ENCODE data around the gene GNLY.

DNA sequence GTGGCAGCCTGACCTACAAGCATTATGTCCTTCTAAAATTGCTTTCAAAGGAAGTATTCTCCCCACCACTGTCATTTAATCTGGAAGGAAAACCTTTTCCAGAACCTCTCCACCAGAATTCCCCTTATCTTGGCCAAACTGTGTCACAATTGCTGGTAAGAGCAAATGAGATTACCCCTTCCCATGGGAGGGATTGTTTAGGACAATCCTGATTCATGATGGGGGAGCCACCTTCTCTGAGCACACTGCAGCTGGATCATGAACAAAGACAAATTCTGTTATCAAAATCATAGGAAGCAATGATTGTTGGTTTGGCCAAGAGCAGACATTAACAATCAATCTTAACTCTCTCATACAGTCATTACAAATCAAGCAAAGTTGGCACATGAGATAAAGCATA lies 41.5 kb downstream of the GNLY start:
- TF ChIP-seq, protein P1, sequence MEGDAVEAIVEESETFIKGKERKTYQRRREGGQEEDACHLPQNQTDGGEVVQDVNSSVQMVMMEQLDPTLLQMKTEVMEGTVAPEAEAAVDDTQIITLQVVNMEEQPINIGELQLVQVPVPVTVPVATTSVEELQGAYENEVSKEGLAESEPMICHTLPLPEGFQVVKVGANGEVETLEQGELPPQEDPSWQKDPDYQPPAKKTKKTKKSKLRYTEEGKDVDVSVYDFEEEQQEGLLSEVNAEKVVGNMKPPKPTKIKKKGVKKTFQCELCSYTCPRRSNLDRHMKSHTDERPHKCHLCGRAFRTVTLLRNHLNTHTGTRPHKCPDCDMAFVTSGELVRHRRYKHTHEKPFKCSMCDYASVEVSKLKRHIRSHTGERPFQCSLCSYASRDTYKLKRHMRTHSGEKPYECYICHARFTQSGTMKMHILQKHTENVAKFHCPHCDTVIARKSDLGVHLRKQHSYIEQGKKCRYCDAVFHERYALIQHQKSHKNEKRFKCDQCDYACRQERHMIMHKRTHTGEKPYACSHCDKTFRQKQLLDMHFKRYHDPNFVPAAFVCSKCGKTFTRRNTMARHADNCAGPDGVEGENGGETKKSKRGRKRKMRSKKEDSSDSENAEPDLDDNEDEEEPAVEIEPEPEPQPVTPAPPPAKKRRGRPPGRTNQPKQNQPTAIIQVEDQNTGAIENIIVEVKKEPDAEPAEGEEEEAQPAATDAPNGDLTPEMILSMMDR (IDR thresholded peaks at IDR 0.05): no peak
- no peak for TF ChIP-seq POLR2A (IDR thresholded peaks at IDR 0.05)
- TF ChIP-seq EP300 (IDR thresholded peaks at IDR 0.05): no peak
